NCI-H1105 (cell line): Measurements from ENCODE around the gene ZNF70.

ENCODE experiments used
- DNase-seq: peaks from one replicate; lab custom pipeline; 2025; lab: John Stamatoyannopoulos, UW

Gene ZNF70

GRCh38 chr22:23716811-23717801 is 33.8 kb downstream of the ZNF70 start:
- peak; percentile 84 for DNase-seq

GRCh38 chr22:23715806-23716375 is 35.0 kb downstream of the ZNF70 start:
- no peak for DNase-seq

GRCh38 chr22:23714596-23715578 is 36.0 kb downstream of the ZNF70 start:
- DNase-seq: no peak

GRCh38 chr22:23713696-23714595 is 37.0 kb downstream of the ZNF70 start:
- no peak for DNase-seq

GRCh38 chr22:23712256-23712655 is 38.7 kb downstream of the ZNF70 start:
- DNase-seq: no peak

- no peak for DNase-seq
Measured at GRCh38 chr22:23709107-23709506, 41.8 kb downstream of the ZNF70 start.

GRCh38 chr22:23708270-23708669 is 42.6 kb downstream of the ZNF70 start:
- DNase-seq: no peak

GRCh38 chr22:23705358-23705757 is 45.6 kb downstream of the ZNF70 start:
- no peak for DNase-seq

- DNase-seq: no peak
Measured at GRCh38 chr22:23704829-23705228, 46.1 kb downstream of the ZNF70 start.

GRCh38 chr22:23704062-23704461 is 46.9 kb downstream of the ZNF70 start:
- DNase-seq: no peak

- DNase-seq: no peak
Measured at GRCh38 chr22:23700706-23701105, 50.2 kb downstream of the ZNF70 start.

GRCh38 chr22:23698673-23699235 is 52.2 kb downstream of the ZNF70 start:
- no peak for DNase-seq

GRCh38 chr22:23698094-23698493 is 52.8 kb downstream of the ZNF70 start:
- no peak for DNase-seq

- no peak for DNase-seq
Measured at GRCh38 chr22:23697031-23697970, 53.6 kb downstream of the ZNF70 start.

- DNase-seq: no peak
Measured at GRCh38 chr22:23696326-23696851, 54.5 kb downstream of the ZNF70 start.

- no peak for DNase-seq
Measured at GRCh38 chr22:23695571-23696325, 55.2 kb downstream of the ZNF70 start.

- no peak for DNase-seq
Measured at GRCh38 chr22:23695141-23695540, 55.8 kb downstream of the ZNF70 start.

- no peak for DNase-seq
Measured at GRCh38 chr22:23693979-23694680, 56.8 kb downstream of the ZNF70 start.
